Smooth muscle cell (in vitro differentiated cells): ENCODE measurements around the gene KIF13A. TPM values are rescaled to one million over a fixed set of nuclear protein-coding genes. Genes with fewer than 3 reads are reported as not detected.

ENCODE experiments used
- DNase-seq: peaks from one replicate; lab custom pipeline; 2025; ENCODE audit not compliant: unreplicated experiment; lab: John Stamatoyannopoulos, UW
- H2AFZ ChIP-seq: fragments of 200-600 bp; sonication (generic); 2 replicates; pipeline ENCODE4 v1.6.0; 2016; ENCODE audit warnings: antibody characterized with exemption, low read depth, mild to moderate bottlenecking
- H3F3A ChIP-seq: fragments of 200-600 bp; sonication (generic); 2 replicates; pipeline ENCODE4 v1.6.0; 2017; ENCODE audit warnings: antibody characterized with exemption, low read depth
- H3K27ac ChIP-seq: fragments of 200-600 bp; sonication (generic); 2 replicates; pipeline ENCODE4 v1.5.1; 2016; ENCODE audit warnings: low read depth, mild to moderate bottlenecking
- H3K27me3 ChIP-seq: fragments of 200-600 bp; sonication (generic); 2 replicates; pipeline ENCODE4 v1.6.1; 2016; ENCODE audit warnings: low read depth, mild to moderate bottlenecking
- H3K36me3 ChIP-seq: fragments of 200-600 bp; sonication (generic); 2 replicates; pipeline ENCODE4 v1.5.1; 2016; ENCODE audit warnings: low read depth
- H3K4me1 ChIP-seq: fragments of 200-600 bp; sonication (generic); 2 replicates; pipeline ENCODE4 v1.5.1; 2016; ENCODE audit warnings: low read depth
- H3K4me2 ChIP-seq: fragments of 200-600 bp; sonication (generic); 2 replicates; pipeline ENCODE4 v1.6.0; 2016; ENCODE audit warnings: mild to moderate bottlenecking
- H3K4me3 ChIP-seq: fragments of 200-600 bp; sonication (generic); 2 replicates; pipeline ENCODE4 v1.5.1; 2016; ENCODE audit warnings: mild to moderate bottlenecking
- H3K79me2 ChIP-seq: fragments of 200-600 bp; sonication (generic); 2 replicates; pipeline ENCODE4 v1.6.0; 2016; ENCODE audit warnings: low read depth, mild to moderate bottlenecking
- H3K9ac ChIP-seq: fragments of 200-600 bp; sonication (generic); 2 replicates; pipeline ENCODE4 v1.6.0; 2016; ENCODE audit warnings: low read depth
- H3K9me3 ChIP-seq: fragments of 200-600 bp; sonication (generic); replicated peaks from 2 replicates; pipeline ENCODE4 v1.5.1; 2016; ENCODE audit warnings: low read depth
- H4K20me1 ChIP-seq: fragments of 200-600 bp; sonication (generic); 2 replicates; pipeline ENCODE4 v1.6.0; 2016; ENCODE audit warnings: low read depth
- CTCF ChIP-seq: fragments of 200-600 bp; sonication (generic); IDR thresholded peaks from 2 replicates; pipeline ENCODE4 v1.5.1; 2017; ENCODE audit warnings: borderline replicate concordance, mild to moderate bottlenecking, antibody characterized with exemption; ENCODE audit not compliant: insufficient read depth, poor library complexity, severe bottlenecking
- WGBS: methylation state at CpG from one replicate; pipeline ENCODE4 v1.1.7; 2016; ENCODE audit warnings: low lambda C conversion rate; 5-methylcytosine and 5-hydroxymethylcytosine counted together
- polyA plus RNA-seq: library from polyadenylated mRNA; unstranded; fragments of >200 nt; fragmentation: Nextera tagmentation; extraction: Ambion mirVana; gene quantifications from 2 replicates; pipeline ENCODE4 v1.2.1, GENCODE V29; 2016
- total RNA-seq: library from RNA; depleted of rRNA; stranded (reverse); fragments of >200 nt; gene quantifications from 2 replicates; pipeline ENCODE4 v1.2.3, GENCODE V29; 2014

Gene KIF13A
- total and polyA plus RNA-seq, 2 experiments from 2014 or later, result 10.4 to 28.4 TPM

- Histone ChIP-seq H3K27me3 (no peaks in the 10 kb centered on the region), H3K4me2 (no peak overlapping the region)
- 96% methylated on average over 10 of the region's 10 CpGs for WGBS
These were observed 17.0 kb upstream of the KIF13A start for GRCh38 chr6:18004256-18004985.

GRCh38 chr6:17999425-17999824 is 12.0 kb upstream of the KIF13A start:
- no peak for TF ChIP-seq CTCF
- no peak overlapping the region for H3K27ac ChIP-seq
- no peak overlapping the region for H2AFZ ChIP-seq
- no peaks in the 10 kb centered on the region for H3K36me3 ChIP-seq
- no peak overlapping the region for H3K9ac ChIP-seq
- no peaks in the 10 kb centered on the region for H3K9me3 ChIP-seq
- no peak for DNase-seq
- H3K4me1 ChIP-seq, result no peaks in the 10 kb centered on the region
- H3K4me3 ChIP-seq, result no peak overlapping the region
- H4K20me1 ChIP-seq, result no peaks in the 10 kb centered on the region
- no peaks in the 10 kb centered on the region for H3K27me3 ChIP-seq
- no peaks in the 10 kb centered on the region for H3F3A ChIP-seq
- no peaks in the 10 kb centered on the region for H3K79me2 ChIP-seq
- WGBS, result 94% methylated on average over 7 of the region's 7 CpGs
- no peak overlapping the region for H3K4me2 ChIP-seq

More at GRCh38 chr6:18004256-18004985, 17.0 kb upstream of the KIF13A start:
- H3F3A ChIP-seq, result peaks cover 3% of the 10 kb centered on the region
- H3K9ac ChIP-seq, result no peak overlapping the region
- no peak overlapping the region for H2AFZ ChIP-seq
- H3K79me2 ChIP-seq, result no peaks in the 10 kb centered on the region
- DNase-seq, result no peak
- TF ChIP-seq CTCF, result no peak
- H3K36me3 ChIP-seq, result no peaks in the 10 kb centered on the region
- no peaks in the 10 kb centered on the region for H4K20me1 ChIP-seq
- H3K9me3 ChIP-seq, result no peaks in the 10 kb centered on the region
- no peak overlapping the region for H3K4me3 ChIP-seq
- peaks cover 6% of the 10 kb centered on the region for H3K4me1 ChIP-seq
- H3K27ac ChIP-seq, result peak overlapping the region; percentile 9

- 27% methylated on average over 1 of the region's 1 CpG for WGBS
- Histone ChIP-seq H3K36me3 (no peaks in the 10 kb centered on the region), H3K9ac (no peak overlapping the region), H3K27me3 (no peaks in the 10 kb centered on the region), H3K27ac (peak overlapping the region; percentile 39), H3F3A (peaks cover 4% of the 10 kb centered on the region), H3K79me2 (no peaks in the 10 kb centered on the region), H3K4me2 (no peak overlapping the region), H4K20me1 (no peaks in the 10 kb centered on the region), H3K4me3 (no peak overlapping the region), H3K4me1 (no peaks in the 10 kb centered on the region), H2AFZ (no peak overlapping the region), H3K9me3 (no peaks in the 10 kb centered on the region)
- no peak for TF ChIP-seq CTCF
- no peak for DNase-seq
These were observed 11.0 kb upstream of the KIF13A start for GRCh38 chr6:17998442-17998841.

- H3F3A ChIP-seq, result peaks cover 4% of the 10 kb centered on the region
- no peaks in the 10 kb centered on the region for H3K9me3 ChIP-seq
- H3K27ac ChIP-seq, result peak overlapping the region; percentile 39
- H4K20me1 ChIP-seq, result no peaks in the 10 kb centered on the region
- H3K79me2 ChIP-seq, result no peaks in the 10 kb centered on the region
- no peaks in the 10 kb centered on the region for H3K27me3 ChIP-seq
- no peaks in the 10 kb centered on the region for H3K36me3 ChIP-seq
- H3K9ac ChIP-seq, result no peak overlapping the region
- H2AFZ ChIP-seq, result no peak overlapping the region
- H3K4me2 ChIP-seq, result no peak overlapping the region
- no peak for TF ChIP-seq CTCF
- WGBS, result 85% methylated on average over 3 of the region's 3 CpGs
- no peaks in the 10 kb centered on the region for H3K4me1 ChIP-seq
- no peak for DNase-seq
- H3K4me3 ChIP-seq, result no peak overlapping the region
These were observed 10.6 kb upstream of the KIF13A start for GRCh38 chr6:17998003-17998402.
